HG03060 (cell line): ENCODE data around the gene ADD1.
"Not testable (repeated sequence)": the region's sequence is repeated elsewhere in the genome, so short reads cannot be mapped to it uniquely, and the experiment has no call there.

ENCODE experiments used
- ATAC-seq: cut with Tn5 transposase; IDR thresholded peaks from one replicate; pipeline ENCODE4 v1.9.1; 2021; ENCODE audit warnings: low read depth, moderate number of reproducible peaks; ENCODE audit not compliant: unreplicated experiment

Gene ADD1

GRCh38 chr4:2941138-2942036, 97.7 kb downstream of the ADD1 start:
- no peak for ATAC-seq

DNA sequence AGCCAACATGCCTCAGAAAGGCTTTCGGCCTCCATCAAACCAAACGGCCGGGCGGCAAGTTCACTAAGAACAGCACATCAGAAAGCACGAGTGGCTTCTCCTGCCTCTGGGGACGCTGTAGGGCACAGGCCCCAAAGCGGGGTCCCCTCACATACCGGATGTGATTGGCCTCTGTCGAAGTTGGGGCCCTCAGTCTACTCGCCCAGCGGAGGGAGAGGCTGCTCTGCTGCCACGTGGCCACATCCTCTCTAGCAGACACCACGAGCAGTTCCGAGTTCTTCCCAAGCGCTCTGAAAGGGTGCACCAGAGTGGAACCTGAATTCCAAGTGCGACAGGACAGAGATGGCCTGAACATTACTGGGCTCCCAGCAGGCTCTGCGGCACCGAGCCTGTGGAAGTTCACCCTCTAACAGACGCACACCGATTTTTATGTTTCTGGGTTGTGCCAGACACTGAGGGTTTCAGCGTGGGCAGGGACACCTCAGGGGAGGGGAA, 98.4 kb downstream of the ADD1 start:
- no peak for ATAC-seq

- no peak for ATAC-seq
Measured at GRCh38 chr4:2942532-2943363, 99.1 kb downstream of the ADD1 start.

DNA sequence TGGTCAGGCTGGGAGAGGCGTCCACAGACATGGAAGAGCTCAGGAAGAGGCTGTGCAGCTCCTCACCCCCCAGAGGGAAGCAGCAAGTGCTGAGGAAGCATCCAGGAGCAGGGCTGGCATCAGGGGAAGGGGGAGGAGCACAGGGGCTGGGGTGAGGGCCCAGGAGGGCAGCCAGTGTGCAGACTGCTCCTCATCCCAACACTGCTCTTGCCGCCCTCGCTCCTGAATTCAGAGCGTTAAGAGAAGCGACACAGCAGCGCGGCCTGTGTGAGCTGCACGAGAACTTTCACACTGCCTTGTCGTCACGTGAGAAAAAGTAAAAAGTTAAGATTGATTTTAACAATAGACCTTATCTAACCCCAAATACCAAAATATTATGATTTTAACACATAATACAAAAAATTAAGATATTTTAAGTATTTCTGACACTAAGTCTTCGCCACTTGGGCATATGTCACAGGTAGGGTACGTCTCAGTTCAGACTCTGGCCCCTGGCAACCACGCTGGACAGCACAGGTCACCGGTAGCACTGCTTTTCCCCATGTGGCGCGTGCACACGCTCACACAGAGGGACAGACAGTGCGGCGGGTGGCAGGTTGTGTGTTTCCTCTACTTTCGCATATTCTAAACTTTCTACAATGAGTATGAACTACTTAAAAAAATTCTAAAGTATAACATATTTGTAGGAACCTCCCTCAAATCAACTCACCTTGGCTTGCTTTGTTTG, 99.9 kb downstream of the ADD1 start:
- ATAC-seq: no peak

GRCh38 chr4:2944091-2944482, 100.4 kb downstream of the ADD1 start:
- ATAC-seq: no peak

- no peak for ATAC-seq
Measured at GRCh38 chr4:2944586-2945526, 101.2 kb downstream of the ADD1 start.

DNA sequence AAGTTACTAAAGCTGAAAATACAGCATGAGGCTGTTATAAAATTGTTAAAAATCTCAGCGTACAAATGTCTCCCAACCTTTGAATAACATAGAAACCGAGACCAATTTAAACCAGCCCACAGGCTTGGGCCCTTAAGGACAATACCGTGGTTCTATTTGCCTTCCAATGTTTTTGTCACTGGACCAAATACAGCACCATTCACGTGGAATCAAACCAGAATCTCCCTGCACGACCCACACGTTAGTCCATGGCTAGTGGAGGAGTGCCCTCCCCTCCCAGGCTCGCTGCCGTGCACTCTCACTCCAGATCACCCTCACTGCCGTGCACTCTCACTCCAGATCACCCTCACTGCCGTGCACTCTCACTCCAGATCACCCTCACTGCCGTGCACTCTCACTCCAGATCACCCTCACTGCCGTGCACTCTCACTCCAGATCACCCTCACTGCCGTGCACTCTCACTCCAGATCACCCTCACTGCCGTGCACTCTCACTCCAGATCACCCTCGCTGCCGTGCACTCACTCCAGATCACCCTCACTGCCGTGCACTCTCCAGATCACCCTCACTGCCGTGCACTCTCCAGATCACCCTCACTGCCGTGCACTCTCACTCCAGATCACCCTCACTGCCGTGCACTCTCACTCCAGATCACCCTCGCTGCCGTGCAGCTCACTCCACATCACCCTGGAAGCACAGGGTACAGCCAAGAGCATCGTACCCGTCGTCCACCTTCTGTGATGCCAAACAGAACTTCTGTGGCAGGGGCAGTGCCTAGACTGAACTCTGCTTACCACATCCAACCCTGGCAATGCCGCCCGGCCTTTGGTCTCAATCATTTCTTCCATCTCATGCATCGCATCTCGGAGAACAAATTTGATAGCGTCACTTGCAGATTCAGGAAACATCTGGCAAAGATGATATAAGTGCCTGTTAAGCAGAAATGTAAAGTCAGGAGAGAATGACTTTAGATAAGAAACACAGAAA, 102.3 kb downstream of the ADD1 start:
- ATAC-seq: not testable (repeated sequence)

- ATAC-seq: no peak
Measured at GRCh38 chr4:2946812-2947600, 103.4 kb downstream of the ADD1 start.

DNA sequence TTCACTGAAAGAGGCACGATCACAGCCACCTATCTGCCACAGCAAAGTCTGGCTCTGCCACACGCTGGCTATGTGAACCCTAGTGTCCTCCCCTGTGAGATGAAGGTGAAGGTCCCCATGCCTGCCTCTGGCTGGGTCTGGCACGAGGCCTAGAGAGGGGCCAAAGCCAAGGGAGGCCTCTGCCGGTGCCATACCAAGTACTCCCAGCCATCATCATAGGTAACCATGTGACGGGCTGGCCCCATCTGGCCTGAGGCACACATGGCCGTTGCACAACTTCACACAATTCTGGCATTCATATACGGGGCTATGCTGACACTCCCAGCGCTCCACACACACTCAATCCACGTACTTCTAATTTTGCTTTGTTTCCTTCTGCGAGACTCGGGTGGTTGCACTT, 104.3 kb downstream of the ADD1 start:
- ATAC-seq: no peak

DNA sequence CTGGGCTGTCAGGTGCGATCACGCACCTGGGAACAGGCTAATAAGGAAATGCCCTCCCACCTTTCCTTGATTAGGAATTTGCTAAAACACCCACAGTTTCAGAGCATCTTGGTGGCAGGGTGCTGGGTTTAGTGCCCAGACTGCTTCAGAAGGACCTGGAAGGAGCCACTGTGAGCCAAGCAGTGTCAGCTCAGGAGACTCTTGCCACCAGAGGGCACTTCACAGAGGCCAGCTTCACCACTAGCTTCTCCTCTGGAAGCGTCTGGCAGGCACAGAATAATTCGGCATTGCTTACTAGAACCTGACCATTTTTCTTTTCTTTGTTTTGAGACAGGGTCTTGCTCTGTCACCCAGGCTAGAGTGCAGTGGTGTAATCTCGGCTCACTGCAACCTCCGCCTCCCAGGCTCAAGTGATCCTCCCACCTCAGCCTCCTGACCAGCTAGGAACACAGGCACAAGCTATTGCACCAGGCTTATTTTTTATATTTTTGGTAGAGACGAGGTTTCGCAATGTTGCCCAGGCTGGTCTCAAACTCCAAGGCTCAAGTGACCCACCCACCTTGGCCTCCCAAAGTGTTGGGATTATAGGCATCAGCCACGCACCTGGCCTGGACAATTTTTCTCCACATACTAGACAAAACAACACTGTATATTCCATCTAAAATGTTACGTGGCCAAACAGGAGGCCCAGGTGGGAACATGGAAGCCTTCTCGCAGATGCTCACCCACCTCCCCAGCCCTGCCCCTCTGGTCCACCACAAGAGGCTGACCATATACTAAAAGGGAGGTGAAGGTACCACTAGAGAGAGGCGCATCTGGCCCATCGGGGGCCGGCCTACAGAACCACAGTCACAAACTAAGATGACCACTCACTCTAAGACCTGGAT, 105.5 kb downstream of the ADD1 start:
- ATAC-seq: no peak

DNA sequence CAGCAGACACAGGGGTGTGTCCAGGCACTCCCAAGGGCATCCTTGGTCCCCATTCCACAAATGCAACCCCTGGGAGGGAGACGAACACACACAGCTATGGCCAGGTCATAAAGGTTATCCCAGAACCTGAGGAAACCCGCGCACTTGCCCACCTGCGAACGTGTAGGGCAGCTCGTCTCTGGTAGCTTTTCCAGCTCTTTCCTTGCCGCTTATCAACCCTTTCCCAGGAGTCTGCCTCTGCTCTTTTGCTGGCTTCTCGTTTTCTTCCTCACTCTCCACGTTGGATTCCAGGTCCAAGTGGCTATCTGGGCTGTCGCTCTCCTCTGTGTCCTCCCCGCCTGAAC, 106.1 kb downstream of the ADD1 start:
- no peak for ATAC-seq

GRCh38 chr4:2950221-2950989, 106.8 kb downstream of the ADD1 start:
- no peak for ATAC-seq

DNA sequence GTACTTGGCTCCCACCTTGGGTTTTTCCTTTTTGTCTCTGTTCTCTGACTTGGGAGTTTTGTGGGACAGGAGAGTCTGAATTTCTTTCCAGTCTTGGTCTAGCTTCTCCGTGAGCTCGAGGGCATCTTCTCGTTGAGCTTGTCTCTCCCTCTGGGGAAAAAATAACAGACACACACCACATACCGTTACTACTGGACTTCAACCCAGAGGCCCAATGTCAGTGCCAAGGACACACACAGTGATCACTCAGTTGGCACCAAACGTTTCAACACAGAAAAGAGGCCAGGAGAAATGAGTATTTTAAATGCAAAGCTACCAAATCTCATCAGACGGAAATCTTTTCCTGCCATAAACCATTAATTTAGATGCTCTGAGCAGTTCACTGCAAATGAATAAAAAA, 109.9 kb downstream of the ADD1 start:
- ATAC-seq: no peak

DNA sequence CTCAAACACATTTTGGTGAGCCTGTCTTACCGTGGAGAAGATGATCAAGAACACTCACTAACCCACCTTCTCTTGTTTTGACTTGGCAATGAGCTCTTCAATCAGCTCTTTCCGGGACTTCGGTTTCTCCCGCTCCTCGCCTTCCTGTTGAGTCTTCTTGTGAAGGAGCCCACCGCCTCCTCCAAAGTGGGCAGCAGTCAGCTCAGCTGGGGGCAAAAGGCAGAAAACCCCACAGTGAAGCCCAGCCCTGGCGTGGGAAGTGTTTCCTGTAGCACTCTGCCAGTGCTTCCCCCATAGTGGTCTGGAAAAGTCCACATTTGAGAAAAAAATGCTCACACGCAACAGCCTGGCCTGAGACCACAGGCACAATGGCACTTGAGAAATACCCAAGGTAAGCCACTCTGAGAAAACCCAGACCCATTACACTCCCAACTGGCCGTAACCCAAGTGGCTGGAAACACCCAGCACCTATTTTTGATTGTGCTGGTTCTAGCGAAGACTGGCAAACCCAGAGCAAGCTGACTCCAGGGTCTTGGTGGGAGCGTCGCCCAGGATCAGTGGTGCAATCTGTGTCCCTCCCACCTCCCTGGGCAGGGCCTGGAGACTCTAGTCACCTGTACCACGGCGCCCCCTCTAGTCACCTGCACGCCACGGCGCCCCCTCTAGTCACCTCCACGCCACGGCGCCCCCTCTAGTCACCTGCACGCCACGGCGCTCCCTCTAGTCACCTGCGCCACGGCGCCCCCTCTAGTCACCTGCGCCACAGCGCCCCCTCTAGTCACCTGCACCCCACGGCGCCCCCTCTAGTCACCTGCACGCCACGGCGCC, 110.9 kb downstream of the ADD1 start:
- peak; percentile 39 for ATAC-seq
